IMR-90 (cell line): Measurements from ENCODE around the gene PPIA. TPM values are rescaled to one million over a fixed set of nuclear protein-coding genes. Genes with fewer than 3 reads are reported as not detected.

ENCODE experiments used
- ATAC-seq: fragments of 200-7000 bp; cut with Tn5 transposase; 2 replicates; pipeline ENCODE4 v1.9.1; 2020; ENCODE audit warnings: low read depth, mild to moderate bottlenecking, moderate library complexity
- BruUV-seq: library from RNA; stranded (reverse); fragments of 400-500 nt; replicated peaks from 2 replicates; lab custom pipeline; 2021; lab: Mats Ljungman, UMichigan
- CTCF ChIA-PET: fragments of 300-600 bp; formaldehyde crosslinking; extraction: SDS; loops from one replicate; lab custom pipeline; 2021; ENCODE audit warnings: antibody characterized with exemption; lab: Yijun Ruan, JAX
- POLR2A ChIA-PET: fragments of 300-600 bp; sonication (Branson Sonifier 250); formaldehyde crosslinking; loops from one replicate; lab custom pipeline; 2022; ENCODE audit warnings: antibody characterized with exemption; ENCODE audit not compliant: unreplicated experiment; lab: Charles Lee
- DNase-seq: peaks from one replicate; pipeline ENCODE4 v3.0.0; 2013
- H2AFZ ChIP-seq: replicated peaks from 2 replicates; pipeline ENCODE3; 2013; ENCODE audit warnings: low read length, mild to moderate bottlenecking; ENCODE audit not compliant: poor library complexity
- H2AK5ac ChIP-seq: 2 replicates; pipeline ENCODE4 v1.6.1; 2013; ENCODE audit warnings: low read depth, low read length, inconsistent platforms
- H2AK9ac ChIP-seq: replicated peaks from 2 replicates; pipeline ENCODE3; 2013; ENCODE audit warnings: mild to moderate bottlenecking, low read depth, low read length, moderate library complexity; ENCODE audit not compliant: poor library complexity
- H2BK120ac ChIP-seq: 2 replicates; pipeline ENCODE4 v1.6.1; 2013; ENCODE audit warnings: low read depth, low read length, inconsistent platforms
- H2BK15ac ChIP-seq: 3 replicates; pipeline ENCODE4 v1.6.1; 2013; ENCODE audit warnings: low read depth, low read length, inconsistent platforms
- H2BK20ac ChIP-seq: 2 replicates; pipeline ENCODE4 v1.6.1; 2013; ENCODE audit warnings: low read depth, mild to moderate bottlenecking, inconsistent platforms, low read length, moderate library complexity
- H2BK5ac ChIP-seq: 2 replicates; pipeline ENCODE4 v1.6.1; 2013; ENCODE audit warnings: mild to moderate bottlenecking, low read depth, low read length, inconsistent platforms; ENCODE audit not compliant: poor library complexity, severe bottlenecking
- H3K14ac ChIP-seq: replicated peaks from 2 replicates; pipeline ENCODE4 v1.6.1; 2013; ENCODE audit warnings: low read depth, low read length, inconsistent platforms
- H3K18ac ChIP-seq: 2 replicates; pipeline ENCODE4 v1.6.1; 2013; ENCODE audit warnings: low read depth, low read length, control low read depth
- H3K23ac ChIP-seq: 2 replicates; pipeline ENCODE4 v1.6.1; 2013; ENCODE audit warnings: low read depth, low read length, inconsistent platforms
- H3K27ac ChIP-seq: 2 replicates; pipeline ENCODE4 v1.5.1; 2013; ENCODE audit warnings: mild to moderate bottlenecking, control low read depth, low read length; ENCODE audit not compliant: insufficient read depth
- H3K27me3 ChIP-seq: 2 replicates; pipeline ENCODE4 v1.6.1; 2013; ENCODE audit warnings: low read length; ENCODE audit not compliant: control insufficient read depth, insufficient read depth
- H3K36me3 ChIP-seq: 2 replicates; pipeline ENCODE4 v1.6.1; 2013; ENCODE audit warnings: low read length, mixed read lengths; ENCODE audit not compliant: control insufficient read depth, insufficient read depth
- H3K4ac ChIP-seq: 2 replicates; pipeline ENCODE4 v1.6.1; 2013; ENCODE audit warnings: low read depth, low read length, inconsistent platforms
- H3K4me1 ChIP-seq: 2 replicates; pipeline ENCODE4 v1.6.1; 2013; ENCODE audit warnings: low read length, mixed read lengths; ENCODE audit not compliant: control insufficient read depth, insufficient read depth
- H3K4me2 ChIP-seq: 2 replicates; pipeline ENCODE4 v1.6.1; 2013; ENCODE audit warnings: low read depth, mild to moderate bottlenecking, control low read depth, low read length, moderate library complexity
- H3K4me3 ChIP-seq: 2 replicates; pipeline ENCODE4 v1.5.1; 2013; ENCODE audit warnings: low read depth, mild to moderate bottlenecking, control low read depth, low read length, moderate library complexity; ENCODE audit not compliant: insufficient read depth
- H3K56ac ChIP-seq: 2 replicates; pipeline ENCODE4 v1.6.1; 2013; ENCODE audit warnings: low read length, inconsistent platforms; ENCODE audit not compliant: insufficient read depth; ENCODE audit errors: extremely low read depth
- H3K79me1 ChIP-seq, 2 experiments: 2 replicates each; pipeline ENCODE4 v1.6.1; 2013; ENCODE audit warnings: low read length in 2 of 2, inconsistent platforms in 1 of 2, low read depth in 1 of 2
- H3K9ac ChIP-seq: 2 replicates; pipeline ENCODE4 v1.6.1; 2013; ENCODE audit warnings: low read depth, low read length, control low read depth
- H3K9me1 ChIP-seq: 2 replicates; pipeline ENCODE4 v1.6.1; 2013; ENCODE audit warnings: low read length, inconsistent platforms; ENCODE audit not compliant: insufficient read depth
- H3K9me3 ChIP-seq: 2 replicates; pipeline ENCODE4 v1.6.1; 2013; ENCODE audit warnings: low read length; ENCODE audit not compliant: control insufficient read depth, insufficient read depth
- H4K20me1 ChIP-seq: 2 replicates; pipeline ENCODE4 v1.6.1; 2013; ENCODE audit warnings: low read length, inconsistent platforms; ENCODE audit not compliant: insufficient read depth
- H4K5ac ChIP-seq: 2 replicates; pipeline ENCODE4 v1.6.1; 2013; ENCODE audit warnings: mild to moderate bottlenecking, low read depth, low read length, control low read depth
- H4K8ac ChIP-seq, 2 experiments: 2 replicates each; pipeline ENCODE4 v1.6.1; 2013; ENCODE audit warnings: low read depth in 2 of 2, low read length in 2 of 2, control low read depth in 1 of 2, inconsistent platforms in 1 of 2
- H4K91ac ChIP-seq: 2 replicates; pipeline ENCODE4 v1.6.1; 2013; ENCODE audit warnings: low read depth, low read length, inconsistent platforms; ENCODE audit not compliant: insufficient read depth
- BHLHE40 ChIP-seq: fragments of 150-350 bp; IDR thresholded peaks from 2 replicates; pipeline ENCODE4 v1.6.1; 2016; ENCODE audit warnings: mild to moderate bottlenecking, low read depth, low read length
- CEBPB ChIP-seq: IDR thresholded peaks from 2 replicates; pipeline ENCODE4 v1.6.1; 2012; ENCODE audit warnings: low read depth, low read length, improper control_type of control experiment
- CHD1 ChIP-seq: IDR thresholded peaks from 2 replicates; pipeline ENCODE4 v1.6.1; 2012; ENCODE audit warnings: low read depth, low read length, improper control_type of control experiment
- FOS ChIP-seq: fragments of 150-350 bp; IDR thresholded peaks from 2 replicates; pipeline ENCODE4 v1.6.1; 2016; ENCODE audit warnings: low read depth, low read length
- MAFK ChIP-seq: IDR thresholded peaks from 2 replicates; pipeline ENCODE4 v1.6.1; 2012; ENCODE audit warnings: low read depth, low read length, improper control_type of control experiment
- MXI1 ChIP-seq: IDR thresholded peaks from 2 replicates; pipeline ENCODE4 v1.6.1; 2012; ENCODE audit warnings: low read depth, mild to moderate bottlenecking, low read length, moderate library complexity, borderline replicate concordance
- NFE2L2 ChIP-seq: fragments of 150-350 bp; IDR thresholded peaks from 2 replicates; pipeline ENCODE4 v1.6.1; 2016; ENCODE audit warnings: low read depth, mild to moderate bottlenecking, low read length
- POLR2A ChIP-seq: IDR thresholded peaks from 2 replicates; pipeline ENCODE4 v1.6.1; 2012; ENCODE audit warnings: mild to moderate bottlenecking, low read depth, low read length
- RAD21 ChIP-seq: IDR thresholded peaks from 2 replicates; pipeline ENCODE4 v1.6.1; 2012; ENCODE audit warnings: low read length, improper control_type of control experiment
- RCOR1 ChIP-seq: IDR thresholded peaks from 2 replicates; pipeline ENCODE4 v1.6.1; 2012; ENCODE audit warnings: mild to moderate bottlenecking, low read length, improper control_type of control experiment; ENCODE audit not compliant: insufficient replicate concordance
- WGBS, 2 experiments: methylation state at CpG; one replicate each; pipeline versions ENCODE4 v1.1.5 to v1.1.7; 2013; ENCODE audit warnings: missing lambda C conversion rate in 2 of 2; ENCODE audit not compliant: insufficient read length in 1 of 2; ENCODE audit errors: extremely low coverage in 2 of 2; 5-methylcytosine and 5-hydroxymethylcytosine counted together
- dilution Hi-C: fragments of 300-500 bp; cut with HindIII; formaldehyde crosslinking; loops from one replicate; pipeline ENCODE4 v1.14.3; 2018; ENCODE audit warnings: low sequenced_read_pairs; ENCODE audit not compliant: unreplicated experiment
- in situ Hi-C: fragments of 300-500 bp; cut with MboI; formaldehyde crosslinking; loops from 3 replicates; pipeline ENCODE4 v1.14.3; 2019; ENCODE audit warnings: low sequenced_read_pairs, inconsistent platforms, mixed read lengths
- intact Hi-C: fragments of 100-400 bp; cut with micrococcal nuclease; formaldehyde crosslinking; loops from 2 replicates; pipeline ENCODE4 v1.10.0; 2022
- polyA plus RNA-seq, 3 experiments: library from polyadenylated mRNA; depleted of rRNA; stranded (reverse); fragments of >200 nt; gene quantifications; 2 replicates each; pipeline ENCODE4 v1.2.3, GENCODE V29; 2012; ENCODE audit warnings: low replicate concordance in 1 of 3
- total RNA-seq: library from RNA; depleted of rRNA; stranded (reverse); fragments of >200 nt; gene quantifications from 2 replicates; pipeline ENCODE4 v1.2.3, GENCODE V29; 2012
- TF ChIP-seq, protein P1 (sequence below): fragments of 150-350 bp; IDR thresholded peaks from 2 replicates; pipeline ENCODE4 v1.6.1; 2016; ENCODE audit warnings: low read depth, mild to moderate bottlenecking, low read length, moderate library complexity, borderline replicate concordance
- TF ChIP-seq, protein P2 (sequence below): fragments of 150-350 bp; IDR thresholded peaks from 2 replicates; pipeline ENCODE4 v1.6.1; 2017; ENCODE audit warnings: mild to moderate bottlenecking, antibody characterized with exemption, low read length, low read depth

PPIA gene
- total and polyA plus RNA-seq, 2 of the 4 experiments (the other 2 are of a cell fraction) = 3,396 to 4,883 TPM

DNA sequence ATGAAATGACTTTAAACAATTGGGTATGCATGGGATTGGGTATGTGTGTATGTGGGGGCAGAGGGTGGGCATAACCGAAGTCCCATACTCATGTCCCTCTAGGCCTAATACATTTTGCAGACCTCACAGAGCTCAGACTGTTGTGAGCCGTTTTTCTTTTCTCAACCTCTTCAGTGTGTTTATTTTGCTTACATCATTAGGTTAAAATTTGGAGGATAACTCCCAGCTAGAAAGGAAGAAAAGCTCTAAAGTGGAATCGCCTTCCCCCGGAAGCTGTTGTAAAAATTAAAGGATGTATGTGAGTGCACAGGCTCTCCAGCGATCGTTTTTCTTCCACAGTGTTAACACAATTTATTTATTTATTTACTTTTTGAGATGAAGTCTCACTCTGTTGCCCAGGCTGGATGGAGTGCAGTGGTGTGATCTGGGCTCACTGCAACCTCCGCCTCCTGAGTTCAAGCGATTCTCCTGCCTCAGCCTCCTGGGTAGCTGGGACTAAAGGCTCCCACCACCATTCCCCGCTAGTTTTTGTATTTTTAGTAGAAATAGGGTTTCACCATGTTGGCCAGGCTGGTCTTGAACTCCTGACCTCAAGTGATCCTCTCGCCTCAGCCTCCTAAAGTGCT, 52.9 kb downstream of the PPIA start (continued):
- TF ChIP-seq RAD21 = no peak

DNA sequence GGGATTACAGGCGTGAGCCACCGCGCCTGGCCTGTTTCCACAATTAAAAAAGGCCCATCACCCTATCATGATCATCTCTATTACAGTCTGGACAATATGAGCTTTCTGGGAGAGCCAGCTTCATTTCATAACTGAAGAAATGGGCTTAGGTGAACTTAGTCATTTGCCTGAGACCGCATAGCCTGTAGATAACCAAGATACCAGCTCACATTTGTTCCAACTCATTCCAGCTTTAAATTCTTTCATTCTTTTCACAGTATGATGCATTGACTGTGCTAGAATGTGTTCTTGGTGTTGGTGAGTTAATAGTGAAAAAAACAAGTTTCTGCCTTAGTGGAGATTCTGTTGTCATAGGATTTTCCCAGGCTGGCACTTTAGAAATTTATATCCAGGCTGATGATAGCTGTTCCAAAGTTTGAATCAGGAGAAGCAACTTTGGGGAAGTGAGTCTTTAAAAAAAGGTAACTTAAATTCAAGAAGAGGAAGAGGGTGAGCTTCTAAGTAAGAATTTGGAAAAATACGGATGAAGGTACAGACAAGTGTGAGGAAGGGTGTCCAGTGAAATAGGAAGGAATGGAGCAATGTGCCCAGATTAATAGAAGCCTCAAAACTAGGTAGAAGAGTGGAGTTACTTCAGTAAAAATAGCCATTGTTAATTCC, 53.5 kb downstream of the PPIA start:
- no peak overlapping the region for H2BK20ac ChIP-seq
- CTCF ChIA-PET = interaction anchor here (0.6 to 1.6 kb wide), 4 partner anchors 9 to 286 kb away, joined by 3 to 5 read pairs (median 3); no protein-coding TSS in a partner anchor
- no peak for TF ChIP-seq BHLHE40
- no peak for TF ChIP-seq RAD21
- TF ChIP-seq, protein P1, sequence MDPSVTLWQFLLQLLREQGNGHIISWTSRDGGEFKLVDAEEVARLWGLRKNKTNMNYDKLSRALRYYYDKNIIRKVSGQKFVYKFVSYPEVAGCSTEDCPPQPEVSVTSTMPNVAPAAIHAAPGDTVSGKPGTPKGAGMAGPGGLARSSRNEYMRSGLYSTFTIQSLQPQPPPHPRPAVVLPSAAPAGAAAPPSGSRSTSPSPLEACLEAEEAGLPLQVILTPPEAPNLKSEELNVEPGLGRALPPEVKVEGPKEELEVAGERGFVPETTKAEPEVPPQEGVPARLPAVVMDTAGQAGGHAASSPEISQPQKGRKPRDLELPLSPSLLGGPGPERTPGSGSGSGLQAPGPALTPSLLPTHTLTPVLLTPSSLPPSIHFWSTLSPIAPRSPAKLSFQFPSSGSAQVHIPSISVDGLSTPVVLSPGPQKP = no peak
- TF ChIP-seq NFE2L2 = no peak
- TF ChIP-seq MAFK = no peak
- TF ChIP-seq RCOR1 = no peak
- no peak for TF ChIP-seq CEBPB
- no peak for TF ChIP-seq FOS
- no peak for TF ChIP-seq POLR2A
- TF ChIP-seq CHD1 = no peak
- TF ChIP-seq, protein P2, sequence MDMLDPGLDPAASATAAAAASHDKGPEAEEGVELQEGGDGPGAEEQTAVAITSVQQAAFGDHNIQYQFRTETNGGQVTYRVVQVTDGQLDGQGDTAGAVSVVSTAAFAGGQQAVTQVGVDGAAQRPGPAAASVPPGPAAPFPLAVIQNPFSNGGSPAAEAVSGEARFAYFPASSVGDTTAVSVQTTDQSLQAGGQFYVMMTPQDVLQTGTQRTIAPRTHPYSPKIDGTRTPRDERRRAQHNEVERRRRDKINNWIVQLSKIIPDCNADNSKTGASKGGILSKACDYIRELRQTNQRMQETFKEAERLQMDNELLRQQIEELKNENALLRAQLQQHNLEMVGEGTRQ = no peak
- TF ChIP-seq MXI1 = no peak

More for the DNA sequence above, 53.5 kb downstream of the PPIA start:
- no peak overlapping the region for H4K91ac ChIP-seq
- H4K8ac ChIP-seq = no peak overlapping the region
- H3K27ac ChIP-seq = no peak overlapping the region
- BruUV-seq = no TSS peak
- no peak overlapping the region for H2BK120ac ChIP-seq
- no peak overlapping the region for H3K23ac ChIP-seq
- WGBS, 2 experiments = 100% methylated on average over 1 of the region's 5 CpGs; no CpG with 5 or more reads in 1 of the 2 experiments
- no peak overlapping the region for H3K18ac ChIP-seq
- H4K20me1 ChIP-seq = peaks cover 9% of the 10 kb centered on the region
- dilution Hi-C loops (no loop called here), in situ Hi-C loops (loop anchor here (10.0 kb wide), 2 partner anchors 255 to 285 kb away; no protein-coding TSS in a partner anchor), intact Hi-C loops (loop anchor here (2.0 to 5.0 kb wide), 3 partner anchors 35 to 243 kb away; partner anchors contain the start of genes OGDH and PURB)
- no peaks in the 10 kb centered on the region for H3K27me3 ChIP-seq
- no peak overlapping the region for H3K56ac ChIP-seq
- H3K79me1 ChIP-seq = peaks cover 0 to 17% of the 10 kb centered on the region in 2 experiments; a peak in 1 of 4 replicates
- H3K4me1 ChIP-seq = peaks cover 3% of the 10 kb centered on the region
- peaks cover 3% of the 10 kb centered on the region; the same call in 1 of the 2 replicates for H3K9me1 ChIP-seq
- peak; percentile 66 for DNase-seq
- H2AK5ac ChIP-seq = no peak overlapping the region
- H3K36me3 ChIP-seq = no peaks in the 10 kb centered on the region
- no peaks in the 10 kb centered on the region for H3K9me3 ChIP-seq
- no peak overlapping the region for H3K4ac ChIP-seq
- no peak overlapping the region for H2AFZ ChIP-seq
- no peak overlapping the region for H3K4me3 ChIP-seq
- H2BK5ac ChIP-seq = no peak overlapping the region
- no peak overlapping the region for H2BK15ac ChIP-seq
- H3K14ac ChIP-seq = no peak overlapping the region
- no peak overlapping the region for H2AK9ac ChIP-seq
- no peak overlapping the region; the same call in 1 of the 2 replicates for H3K9ac ChIP-seq
- H4K5ac ChIP-seq = no peak overlapping the region
- no peak overlapping the region for H3K4me2 ChIP-seq
- POLR2A ChIA-PET = no interaction called here
- ATAC-seq = no peak
